K562 (cell line): ENCODE results near the gene COQ8B. TPM values are rescaled to one million over a fixed set of nuclear protein-coding genes. Genes with fewer than 3 reads are reported as not detected.

Experiments used
- BMI1 ChIP-seq: fragments of 150-350 bp; IDR thresholded peaks from 2 replicates; pipeline ENCODE4 v1.6.1; 2014; ENCODE audit warnings: low read length
- CBX3 ChIP-seq, 2 experiments: IDR thresholded peaks; 1 replicate in 1 of 2; 2 replicates in 1 of 2; pipeline ENCODE4 v1.6.1; 2012; ENCODE audit warnings: inconsistent platforms in 2 of 2, low read length in 2 of 2, borderline replicate concordance in 1 of 2, control low read depth in 1 of 2
- MAFG ChIP-seq: fragments of 450-650 bp; conservative IDR thresholded peaks from 2 replicates; pipeline ENCODE4 v1.6.1; 2016; ENCODE audit warnings: missing genetic modification characterization, missing compliant biosample characterization
- MBD1 ChIP-seq: fragments of 250-450 bp; sonication (Bioruptor Pico); IDR thresholded peaks from 2 replicates; pipeline ENCODE4 v1.8.0; 2022; ENCODE audit warnings: inconsistent platforms
- MED1 ChIP-seq: sonication (generic); formaldehyde crosslinking; IDR thresholded peaks from 2 replicates; pipeline ENCODE4 v1.8.1; 2023; ENCODE audit warnings: missing genetic modification reagents, borderline replicate concordance
- MYBL2 ChIP-seq, 2 experiments: fragments of 450-650 bp in 1 of 2; sonication (generic) in 1 of 2; formaldehyde crosslinking in 1 of 2; IDR thresholded peaks; 2 replicates each; pipeline versions ENCODE4 v1.6.1 to v1.8.1; 2017 to 2022; ENCODE audit warnings: borderline replicate concordance in 1 of 2, inconsistent platforms in 1 of 2, low read depth in 1 of 2, mild to moderate bottlenecking in 1 of 2, missing genetic modification reagents in 1 of 2, moderate library complexity in 1 of 2
- NONO ChIP-seq, 2 experiments: fragments of 200-400 bp in 1 of 2; fragments of 450-650 bp in 1 of 2; formaldehyde crosslinking in 1 of 2; IDR thresholded peaks; 2 replicates each; pipeline ENCODE4 v1.6.1; 2017; ENCODE audit warnings: low read depth in 2 of 2, mild to moderate bottlenecking in 2 of 2, moderate library complexity in 2 of 2, low read length in 1 of 2
- SMAD1 ChIP-seq: fragments of 150-350 bp; IDR thresholded peaks from 2 replicates; pipeline ENCODE4 v1.6.1; 2014; ENCODE audit warnings: low read length, low read depth; ENCODE audit not compliant: partially characterized antibody
- polyA plus RNA-seq, 8 experiments: library from polyadenylated mRNA; depleted of rRNA in 4 of 8; stranded (reverse) in 5 of 8; unstranded in 3 of 8; fragments of >200 nt; fragmentation: Nextera tagmentation in 2 of 8; fragmentation: Illumina TruSeq in 1 of 8; extraction: Ambion mirVana in 2 of 8; extraction: Trizol in 1 of 8; gene quantifications; 2 replicates each; pipeline versions ENCODE4 v1.2.1 to v1.2.3, GENCODE V29; 2011 to 2014; ENCODE audit warnings: inconsistent platforms in 1 of 8, missing spikeins in 1 of 8
- total RNA-seq, 7 experiments: library from RNA; depleted of rRNA in 6 of 7; stranded (reverse); fragments of >200 nt in 6 of 7; fragmentation: Illumina TruSeq in 2 of 7; extraction: Trizol in 2 of 7; gene quantifications; 2 replicates each; pipeline versions ENCODE4 v1.2.1 to v1.2.3, GENCODE V29; 2011 to 2021; ENCODE audit warnings: low replicate concordance in 1 of 7
- TF ChIP-seq, protein P1 (sequence below): fragments of 250-450 bp; sonication (Bioruptor Pico); IDR thresholded peaks from 2 replicates; pipeline ENCODE4 v1.4.0; 2020; ENCODE audit warnings: mild to moderate bottlenecking
- TF ChIP-seq, protein P2 (sequence below): fragments of 200-800 bp; sonication (Bioruptor generic); IDR thresholded peaks from 2 replicates; pipeline ENCODE4 v1.6.1; 2016; ENCODE audit warnings: missing genetic modification characterization, missing compliant biosample characterization
- TF ChIP-seq, protein P3 (sequence below): fragments of 450-650 bp; IDR thresholded peaks from 2 replicates; pipeline ENCODE4 v1.6.1; 2017; ENCODE audit warnings: antibody characterized with exemption, mild to moderate bottlenecking

Gene COQ8B
- total and polyA plus RNA-seq, 9 of the 15 experiments (the other 6 are each of a cell fraction or from before 2014, with no cell fraction given) = 0.41 to 32.3 (median 12.9) TPM

- TF ChIP-seq CBX3 (IDR thresholded peaks at IDR 0.05; ENCODE audit: borderline replicate concordance in 1 of 2, low read length in 2 of 2) (0 out of 3 replicates have a peak, but pooled peaks of 1 of the 2 experiments have one; percentile 38), MBD1 (CRISPR knock-in tag) (no peak), MAFG (tag) (peak; percentile 99), MYBL2 (IDR thresholded peaks at IDR 0.05; ENCODE audit: low read depth) (no peak), MYBL2 (CRISPR knock-in tag; IDR thresholded peaks at IDR 0.05; ENCODE audit: borderline replicate concordance) (no peak), MED1 (no peak), SMAD1 (no peak), BMI1 (no peak), NONO (IDR thresholded peaks at IDR 0.05; ENCODE audit: low read depth in 2 of 2, low read length in 1 of 2) (no peak)
- TF ChIP-seq, protein P1, sequence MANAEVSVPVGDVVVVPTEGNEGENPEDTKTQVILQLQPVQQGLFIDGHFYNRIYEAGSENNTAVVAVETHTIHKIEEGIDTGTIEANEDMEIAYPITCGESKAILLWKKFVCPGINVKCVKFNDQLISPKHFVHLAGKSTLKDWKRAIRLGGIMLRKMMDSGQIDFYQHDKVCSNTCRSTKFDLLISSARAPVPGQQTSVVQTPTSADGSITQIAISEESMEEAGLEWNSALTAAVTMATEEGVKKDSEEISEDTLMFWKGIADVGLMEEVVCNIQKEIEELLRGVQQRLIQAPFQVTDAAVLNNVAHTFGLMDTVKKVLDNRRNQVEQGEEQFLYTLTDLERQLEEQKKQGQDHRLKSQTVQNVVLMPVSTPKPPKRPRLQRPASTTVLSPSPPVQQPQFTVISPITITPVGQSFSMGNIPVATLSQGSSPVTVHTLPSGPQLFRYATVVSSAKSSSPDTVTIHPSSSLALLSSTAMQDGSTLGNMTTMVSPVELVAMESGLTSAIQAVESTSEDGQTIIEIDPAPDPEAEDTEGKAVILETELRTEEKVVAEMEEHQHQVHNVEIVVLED (CRISPR knock-in tag) = 0 out of 2 replicates have a peak, but pooled peaks have one; percentile 28
- TF ChIP-seq, protein P2, sequence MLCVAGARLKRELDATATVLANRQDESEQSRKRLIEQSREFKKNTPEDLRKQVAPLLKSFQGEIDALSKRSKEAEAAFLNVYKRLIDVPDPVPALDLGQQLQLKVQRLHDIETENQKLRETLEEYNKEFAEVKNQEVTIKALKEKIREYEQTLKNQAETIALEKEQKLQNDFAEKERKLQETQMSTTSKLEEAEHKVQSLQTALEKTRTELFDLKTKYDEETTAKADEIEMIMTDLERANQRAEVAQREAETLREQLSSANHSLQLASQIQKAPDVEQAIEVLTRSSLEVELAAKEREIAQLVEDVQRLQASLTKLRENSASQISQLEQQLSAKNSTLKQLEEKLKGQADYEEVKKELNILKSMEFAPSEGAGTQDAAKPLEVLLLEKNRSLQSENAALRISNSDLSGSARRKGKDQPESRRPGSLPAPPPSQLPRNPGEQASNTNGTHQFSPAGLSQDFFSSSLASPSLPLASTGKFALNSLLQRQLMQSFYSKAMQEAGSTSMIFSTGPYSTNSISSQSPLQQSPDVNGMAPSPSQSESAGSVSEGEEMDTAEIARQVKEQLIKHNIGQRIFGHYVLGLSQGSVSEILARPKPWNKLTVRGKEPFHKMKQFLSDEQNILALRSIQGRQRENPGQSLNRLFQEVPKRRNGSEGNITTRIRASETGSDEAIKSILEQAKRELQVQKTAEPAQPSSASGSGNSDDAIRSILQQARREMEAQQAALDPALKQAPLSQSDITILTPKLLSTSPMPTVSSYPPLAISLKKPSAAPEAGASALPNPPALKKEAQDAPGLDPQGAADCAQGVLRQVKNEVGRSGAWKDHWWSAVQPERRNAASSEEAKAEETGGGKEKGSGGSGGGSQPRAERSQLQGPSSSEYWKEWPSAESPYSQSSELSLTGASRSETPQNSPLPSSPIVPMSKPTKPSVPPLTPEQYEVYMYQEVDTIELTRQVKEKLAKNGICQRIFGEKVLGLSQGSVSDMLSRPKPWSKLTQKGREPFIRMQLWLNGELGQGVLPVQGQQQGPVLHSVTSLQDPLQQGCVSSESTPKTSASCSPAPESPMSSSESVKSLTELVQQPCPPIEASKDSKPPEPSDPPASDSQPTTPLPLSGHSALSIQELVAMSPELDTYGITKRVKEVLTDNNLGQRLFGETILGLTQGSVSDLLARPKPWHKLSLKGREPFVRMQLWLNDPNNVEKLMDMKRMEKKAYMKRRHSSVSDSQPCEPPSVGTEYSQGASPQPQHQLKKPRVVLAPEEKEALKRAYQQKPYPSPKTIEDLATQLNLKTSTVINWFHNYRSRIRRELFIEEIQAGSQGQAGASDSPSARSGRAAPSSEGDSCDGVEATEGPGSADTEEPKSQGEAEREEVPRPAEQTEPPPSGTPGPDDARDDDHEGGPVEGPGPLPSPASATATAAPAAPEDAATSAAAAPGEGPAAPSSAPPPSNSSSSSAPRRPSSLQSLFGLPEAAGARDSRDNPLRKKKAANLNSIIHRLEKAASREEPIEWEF (CRISPR knock-in tag) = no peak; the same call in 1 of the 2 replicates
- TF ChIP-seq, protein P3, sequence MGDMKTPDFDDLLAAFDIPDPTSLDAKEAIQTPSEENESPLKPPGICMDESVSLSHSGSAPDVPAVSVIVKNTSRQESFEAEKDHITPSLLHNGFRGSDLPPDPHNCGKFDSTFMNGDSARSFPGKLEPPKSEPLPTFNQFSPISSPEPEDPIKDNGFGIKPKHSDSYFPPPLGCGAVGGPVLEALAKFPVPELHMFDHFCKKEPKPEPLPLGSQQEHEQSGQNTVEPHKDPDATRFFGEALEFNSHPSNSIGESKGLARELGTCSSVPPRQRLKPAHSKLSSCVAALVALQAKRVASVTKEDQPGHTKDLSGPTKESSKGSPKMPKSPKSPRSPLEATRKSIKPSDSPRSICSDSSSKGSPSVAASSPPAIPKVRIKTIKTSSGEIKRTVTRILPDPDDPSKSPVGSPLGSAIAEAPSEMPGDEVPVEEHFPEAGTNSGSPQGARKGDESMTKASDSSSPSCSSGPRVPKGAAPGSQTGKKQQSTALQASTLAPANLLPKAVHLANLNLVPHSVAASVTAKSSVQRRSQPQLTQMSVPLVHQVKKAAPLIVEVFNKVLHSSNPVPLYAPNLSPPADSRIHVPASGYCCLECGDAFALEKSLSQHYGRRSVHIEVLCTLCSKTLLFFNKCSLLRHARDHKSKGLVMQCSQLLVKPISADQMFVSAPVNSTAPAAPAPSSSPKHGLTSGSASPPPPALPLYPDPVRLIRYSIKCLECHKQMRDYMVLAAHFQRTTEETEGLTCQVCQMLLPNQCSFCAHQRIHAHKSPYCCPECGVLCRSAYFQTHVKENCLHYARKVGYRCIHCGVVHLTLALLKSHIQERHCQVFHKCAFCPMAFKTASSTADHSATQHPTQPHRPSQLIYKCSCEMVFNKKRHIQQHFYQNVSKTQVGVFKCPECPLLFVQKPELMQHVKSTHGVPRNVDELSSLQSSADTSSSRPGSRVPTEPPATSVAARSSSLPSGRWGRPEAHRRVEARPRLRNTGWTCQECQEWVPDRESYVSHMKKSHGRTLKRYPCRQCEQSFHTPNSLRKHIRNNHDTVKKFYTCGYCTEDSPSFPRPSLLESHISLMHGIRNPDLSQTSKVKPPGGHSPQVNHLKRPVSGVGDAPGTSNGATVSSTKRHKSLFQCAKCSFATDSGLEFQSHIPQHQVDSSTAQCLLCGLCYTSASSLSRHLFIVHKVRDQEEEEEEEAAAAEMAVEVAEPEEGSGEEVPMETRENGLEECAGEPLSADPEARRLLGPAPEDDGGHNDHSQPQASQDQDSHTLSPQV = peak; percentile 99
Observed at GRCh38 chr19:40690693-40691420, 25.8 kb downstream of the COQ8B start (continued).
